Erythroblast (primary cell): ENCODE measurements around the gene APOA4.

Experiments
- DNase-seq, 2 experiments: peaks; one replicate each; lab custom pipeline; 2025; lab: John Stamatoyannopoulos, UW
- GATA1 ChIP-seq: IDR thresholded peaks from 2 replicates; pipeline ENCODE4 v1.6.1; 2011; ENCODE audit warnings: low read depth, mild to moderate bottlenecking, control low read depth, low read length, moderate library complexity
- POLR2A ChIP-seq: IDR thresholded peaks from 2 replicates; pipeline ENCODE4 v1.6.1; 2011; ENCODE audit warnings: mild to moderate bottlenecking, low read length

The APOA4 gene

GRCh38 chr11:116831790-116832349, 8.8 kb upstream of the APOA4 start:
- no peak for DNase-seq
- no peak for TF ChIP-seq POLR2A
- TF ChIP-seq GATA1: no peak

- DNase-seq: no peak
- TF ChIP-seq GATA1 (no peak), POLR2A (no peak)
Measured at GRCh38 chr11:116830184-116830912, 7.2 kb upstream of the APOA4 start.

- TF ChIP-seq POLR2A (no peak), GATA1 (no peak)
- DNase-seq: no peak
Measured at GRCh38 chr11:116829525-116830183, 6.5 kb upstream of the APOA4 start, which contains the start of gene APOC3. APOC3 (plus strand) TSS chr11:116829907; CDS start chr11:116830583, 676 bp downstream.

- peak; percentile 9 to 37 for DNase-seq
- TF ChIP-seq POLR2A (no peak), GATA1 (no peak)
Measured at GRCh38 chr11:116828632-116829524, 5.8 kb upstream of the APOA4 start.

- DNase-seq: no peak
- TF ChIP-seq POLR2A (no peak), GATA1 (no peak)
Measured at GRCh38 chr11:116827461-116827860, 4.4 kb upstream of the APOA4 start.

- DNase-seq: no peak
- TF ChIP-seq GATA1 (no peak), POLR2A (no peak)
Measured at GRCh38 chr11:116826751-116827431, 3.8 kb upstream of the APOA4 start.

- TF ChIP-seq GATA1 (no peak), POLR2A (no peak)
- no peak for DNase-seq
Measured at GRCh38 chr11:116825854-116826750, 3.0 kb upstream of the APOA4 start.

- DNase-seq: no peak
- TF ChIP-seq POLR2A (no peak), GATA1 (no peak)
Measured at GRCh38 chr11:116825434-116825833, 2.3 kb upstream of the APOA4 start.

GRCh38 chr11:116822575-116822974, 529 bp downstream of the APOA4 start:
- no peak for TF ChIP-seq GATA1
- no peak for TF ChIP-seq POLR2A
- no peak for DNase-seq

GRCh38 chr11:116821050-116821918, 1.8 kb downstream of the APOA4 start:
- TF ChIP-seq GATA1 (no peak), POLR2A (no peak)
- no peak for DNase-seq

- TF ChIP-seq GATA1 (no peak), POLR2A (no peak)
- no peak for DNase-seq
Measured at GRCh38 chr11:116819049-116819448, 4.1 kb downstream of the APOA4 start.

GRCh38 chr11:116814502-116814901, 8.6 kb downstream of the APOA4 start:
- no peak for DNase-seq
- TF ChIP-seq GATA1 (no peak), POLR2A (no peak)
